Activated naive CD4-positive, alpha-beta T cell treated with anti-CD3 and anti-CD28 coated beads, Interleukin-2, amount 50 U/mL, for 24 hours (primary cell): Measurements from ENCODE around the gene SMARCB1.

Source experiments
- H3K27ac Mint-ChIP-seq: one replicate; pipeline ENCODE4 v1.8.0; 2021; ENCODE audit warnings: mild to moderate bottlenecking, mixed read lengths
- H3K27me3 Mint-ChIP-seq: one replicate; pipeline ENCODE4 v1.8.0; 2021; ENCODE audit warnings: mixed read lengths
- H3K36me3 Mint-ChIP-seq: one replicate; pipeline ENCODE4 v1.8.0; 2021; ENCODE audit warnings: mixed read lengths
- H3K4me1 Mint-ChIP-seq: one replicate; pipeline ENCODE4 v1.8.0; 2021; ENCODE audit warnings: mixed read lengths
- H3K4me3 Mint-ChIP-seq: one replicate; pipeline ENCODE4 v1.8.0; 2021; ENCODE audit warnings: mild to moderate bottlenecking, mixed read lengths
- H3K9me3 Mint-ChIP-seq: one replicate; pipeline ENCODE4 v1.8.0; 2021; ENCODE audit warnings: mixed read lengths

Gene SMARCB1

GRCh38 chr22:23836692-23837495 lies 50.1 kb downstream of the SMARCB1 start:
- H3K4me3 Mint-ChIP-seq, result peak overlapping the region; percentile 90
- no peaks in the 10 kb centered on the region for H3K27me3 Mint-ChIP-seq
- no peaks in the 10 kb centered on the region for H3K36me3 Mint-ChIP-seq
- no peaks in the 10 kb centered on the region for H3K9me3 Mint-ChIP-seq
- H3K4me1 Mint-ChIP-seq, result peaks cover 18% of the 10 kb centered on the region
- no peak overlapping the region for H3K27ac Mint-ChIP-seq

DNA sequence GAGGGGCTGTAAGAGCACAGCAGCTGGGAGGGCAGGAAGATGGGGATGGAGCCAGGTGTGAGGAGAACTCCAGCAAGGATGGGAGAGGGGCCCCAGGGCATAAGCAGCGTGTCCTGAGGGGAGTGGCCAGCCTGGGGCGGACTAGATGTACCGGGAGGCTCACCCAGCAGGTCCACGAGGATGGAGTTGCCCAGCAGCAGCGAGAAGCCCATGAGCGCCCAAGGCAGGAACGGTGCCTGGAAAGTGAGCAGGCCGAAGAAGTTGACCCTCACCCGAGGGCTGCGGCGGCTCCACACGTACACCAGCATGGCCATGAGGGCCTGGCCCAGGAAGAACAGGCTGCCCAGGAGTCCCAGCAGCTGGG lies 50.7 kb downstream of the SMARCB1 start:
- Mint-ChIP-seq H3K27ac (no peak overlapping the region), H3K9me3 (no peaks in the 10 kb centered on the region), H3K36me3 (no peaks in the 10 kb centered on the region), H3K27me3 (no peaks in the 10 kb centered on the region), H3K4me1 (peaks cover 18% of the 10 kb centered on the region), H3K4me3 (peak overlapping the region; percentile 90)

GRCh38 chr22:23837911-23838680 lies 51.3 kb downstream of the SMARCB1 start:
- Mint-ChIP-seq H3K27ac (peak overlapping the region; percentile 91), H3K4me3 (peak overlapping the region; percentile 90), H3K36me3 (no peaks in the 10 kb centered on the region), H3K27me3 (no peaks in the 10 kb centered on the region), H3K9me3 (no peaks in the 10 kb centered on the region), H3K4me1 (peaks cover 18% of the 10 kb centered on the region)

DNA sequence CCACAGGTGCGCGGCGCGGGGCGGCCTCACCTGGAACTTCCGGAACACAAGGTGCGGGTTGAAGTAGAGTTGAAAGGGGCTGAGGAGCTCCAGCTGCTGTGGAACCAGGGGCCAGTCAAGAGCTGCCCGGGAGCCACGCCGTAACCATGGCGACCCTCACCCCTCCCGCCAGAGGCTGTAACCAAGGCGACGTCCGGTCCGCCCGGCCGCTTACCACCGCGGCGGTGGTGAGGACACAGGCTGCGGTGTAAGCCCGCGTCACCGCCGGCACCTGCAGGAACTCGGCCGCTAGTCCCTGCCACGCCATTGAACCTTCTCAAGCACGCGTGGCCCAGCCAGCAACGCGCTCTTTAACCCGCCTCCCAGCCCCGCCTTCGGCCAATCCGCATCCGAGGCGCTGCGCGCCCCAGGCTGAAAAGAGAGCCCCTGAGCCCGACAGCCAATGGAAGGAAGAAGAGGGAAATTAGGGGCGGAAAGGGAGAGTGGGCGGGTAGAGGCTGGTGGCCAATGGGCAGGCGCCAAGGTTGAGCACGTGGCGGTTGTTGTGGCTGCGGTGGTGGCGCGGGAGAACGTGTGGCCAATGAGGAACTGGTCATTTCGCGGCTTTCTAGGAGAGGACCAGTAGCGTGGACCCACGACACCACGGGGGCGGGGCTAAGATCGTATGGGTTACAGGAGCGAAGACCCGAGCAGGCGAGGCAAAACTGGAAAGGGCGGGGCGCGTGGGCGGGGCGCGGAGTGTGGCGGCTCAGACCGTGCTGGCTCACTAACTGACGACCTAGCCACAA lies 52.1 kb downstream of the SMARCB1 start, which contains the start of gene DERL3:
Gene DERL3, minus strand, starts transcription at position 326 of the 788 bp plus-strand sequence. Its CDS starts 19 bp downstream, at position 307.
- H3K4me1 Mint-ChIP-seq, result peaks cover 18% of the 10 kb centered on the region
- H3K27me3 Mint-ChIP-seq, result no peaks in the 10 kb centered on the region
- no peaks in the 10 kb centered on the region for H3K9me3 Mint-ChIP-seq
- peak within 1 kb of the TSS; percentile 91 for H3K27ac Mint-ChIP-seq
- peak within 1 kb of the TSS; percentile 90 for H3K4me3 Mint-ChIP-seq
- no peaks in the 10 kb centered on the region for H3K36me3 Mint-ChIP-seq

DNA sequence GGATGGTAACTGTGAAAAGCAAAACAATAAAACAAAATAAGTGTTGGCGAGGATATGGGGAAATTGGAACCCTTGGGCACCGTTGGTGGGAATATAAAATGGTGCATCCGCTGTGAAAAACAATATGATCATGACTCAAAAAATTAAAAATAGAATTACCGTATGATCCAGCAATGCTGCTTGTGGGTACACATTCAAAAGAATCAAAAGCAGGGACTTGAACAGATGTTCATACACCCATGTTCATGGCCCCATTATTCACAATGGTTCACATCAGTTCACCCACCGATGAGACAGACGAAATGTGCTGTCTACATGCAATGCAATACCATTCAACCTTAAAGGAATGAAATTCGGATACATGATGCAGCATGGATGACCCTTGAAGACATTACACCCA lies 53.3 kb downstream of the SMARCB1 start:
- no peaks in the 10 kb centered on the region for H3K36me3 Mint-ChIP-seq
- H3K27ac Mint-ChIP-seq, result no peak overlapping the region
- H3K27me3 Mint-ChIP-seq, result no peaks in the 10 kb centered on the region
- peak overlapping the region; percentile 90 for H3K4me3 Mint-ChIP-seq
- H3K9me3 Mint-ChIP-seq, result no peaks in the 10 kb centered on the region
- H3K4me1 Mint-ChIP-seq, result peaks cover 18% of the 10 kb centered on the region

- H3K4me1 Mint-ChIP-seq, result peaks cover 18% of the 10 kb centered on the region
- H3K36me3 Mint-ChIP-seq, result no peaks in the 10 kb centered on the region
- no peaks in the 10 kb centered on the region for H3K9me3 Mint-ChIP-seq
- H3K27me3 Mint-ChIP-seq, result no peaks in the 10 kb centered on the region
- no peak overlapping the region for H3K4me3 Mint-ChIP-seq
- no peak overlapping the region for H3K27ac Mint-ChIP-seq
These were observed 54.5 kb downstream of the SMARCB1 start for GRCh38 chr22:23841292-23841691.

DNA sequence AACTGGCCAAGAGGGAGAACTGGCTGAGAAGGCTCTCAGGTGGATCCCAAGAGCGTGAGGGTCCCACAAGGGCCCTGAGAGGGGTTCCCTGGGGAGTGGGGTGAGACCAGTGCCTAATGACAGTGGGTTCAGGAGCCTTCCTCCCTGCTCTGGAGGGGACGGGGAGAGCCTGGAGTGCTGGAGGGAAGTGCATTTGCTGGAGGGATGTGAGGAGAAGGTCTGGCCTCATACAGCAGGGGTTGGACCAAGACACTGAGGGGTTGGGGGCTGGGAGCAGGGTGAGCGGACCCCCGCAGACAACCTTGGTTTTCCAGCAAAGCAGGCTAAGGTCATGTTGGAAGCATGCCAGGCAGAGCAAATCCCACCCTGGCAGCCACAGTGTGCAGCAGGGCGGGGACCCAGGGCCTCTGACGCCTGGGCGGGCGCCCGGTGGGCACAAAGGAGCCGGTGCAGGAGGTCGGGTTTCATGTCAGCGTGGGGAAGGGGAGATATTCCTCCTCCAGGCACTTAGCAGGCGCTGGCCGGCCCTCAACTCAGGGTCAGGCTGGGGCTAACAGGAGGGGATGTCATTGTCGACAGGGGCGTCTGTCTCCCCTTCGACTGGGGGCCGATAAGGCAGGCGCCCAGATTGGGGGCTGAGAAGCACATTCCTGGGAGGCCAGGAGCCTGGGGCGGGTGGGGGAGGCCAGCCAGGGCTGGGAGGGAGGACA lies 55.1 kb downstream of the SMARCB1 start:
- Mint-ChIP-seq H3K4me1 (peaks cover 18% of the 10 kb centered on the region), H3K4me3 (no peak overlapping the region), H3K36me3 (no peaks in the 10 kb centered on the region), H3K27me3 (no peaks in the 10 kb centered on the region), H3K27ac (no peak overlapping the region), H3K9me3 (no peaks in the 10 kb centered on the region)

GRCh38 chr22:23842599-23842998 lies 55.8 kb downstream of the SMARCB1 start:
- Mint-ChIP-seq H3K4me3 (no peak overlapping the region), H3K36me3 (no peaks in the 10 kb centered on the region), H3K9me3 (no peaks in the 10 kb centered on the region), H3K4me1 (peaks cover 15% of the 10 kb centered on the region), H3K27ac (no peak overlapping the region), H3K27me3 (no peaks in the 10 kb centered on the region)

- H3K4me3 Mint-ChIP-seq, result no peak overlapping the region
These were observed 58.0 kb downstream of the SMARCB1 start for GRCh38 chr22:23844739-23845202.

DNA sequence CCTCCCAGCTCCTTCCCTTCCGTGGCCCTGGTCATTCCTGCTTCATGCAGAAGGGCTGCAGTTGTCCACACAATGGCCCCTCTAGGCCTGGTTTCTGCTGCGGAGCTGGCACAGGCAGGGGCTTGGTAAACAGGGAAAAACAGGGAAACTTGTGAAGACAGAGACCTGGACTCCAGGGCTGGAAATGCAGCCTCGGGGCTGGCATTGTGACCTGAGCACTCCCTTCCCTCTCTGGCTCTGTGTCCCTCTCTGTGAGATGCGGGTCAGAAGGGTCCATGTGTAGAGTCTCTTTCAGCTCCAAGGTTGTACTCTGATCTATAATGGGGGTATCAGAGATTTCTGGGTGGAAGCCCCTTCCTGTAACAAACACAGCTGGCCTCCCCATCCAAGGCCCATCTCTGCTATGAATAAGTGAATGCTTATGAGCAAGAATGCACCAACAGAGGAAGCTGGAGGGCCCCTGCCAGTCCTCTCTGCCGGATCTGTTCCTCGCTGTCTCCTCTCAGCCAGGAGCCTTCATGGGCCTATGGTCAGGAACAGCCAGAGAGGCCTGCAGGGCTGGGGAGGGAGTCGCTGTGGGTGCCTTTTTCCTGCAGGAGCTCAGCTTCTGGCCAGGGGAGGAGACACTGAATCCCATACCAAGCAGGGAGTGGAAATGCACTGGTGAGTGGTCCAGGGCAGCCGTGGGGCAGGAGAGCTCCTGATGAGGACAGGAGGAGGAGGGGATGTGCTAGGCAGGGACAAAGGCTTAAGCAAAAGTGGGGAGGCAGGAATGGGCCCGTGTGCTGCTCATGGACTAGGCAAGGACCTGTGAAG lies 58.7 kb downstream of the SMARCB1 start:
- H3K9me3 Mint-ChIP-seq, result no peaks in the 10 kb centered on the region
- no peak overlapping the region for H3K27ac Mint-ChIP-seq
- H3K27me3 Mint-ChIP-seq, result no peaks in the 10 kb centered on the region
- H3K4me1 Mint-ChIP-seq, result no peaks in the 10 kb centered on the region
- no peak overlapping the region for H3K4me3 Mint-ChIP-seq
- no peaks in the 10 kb centered on the region for H3K36me3 Mint-ChIP-seq

More at GRCh38 chr22:23844739-23845202, 58.0 kb downstream of the SMARCB1 start:
- Mint-ChIP-seq H3K27ac (no peak overlapping the region), H3K36me3 (no peaks in the 10 kb centered on the region), H3K27me3 (no peaks in the 10 kb centered on the region), H3K4me1 (no peaks in the 10 kb centered on the region), H3K9me3 (no peaks in the 10 kb centered on the region)

DNA sequence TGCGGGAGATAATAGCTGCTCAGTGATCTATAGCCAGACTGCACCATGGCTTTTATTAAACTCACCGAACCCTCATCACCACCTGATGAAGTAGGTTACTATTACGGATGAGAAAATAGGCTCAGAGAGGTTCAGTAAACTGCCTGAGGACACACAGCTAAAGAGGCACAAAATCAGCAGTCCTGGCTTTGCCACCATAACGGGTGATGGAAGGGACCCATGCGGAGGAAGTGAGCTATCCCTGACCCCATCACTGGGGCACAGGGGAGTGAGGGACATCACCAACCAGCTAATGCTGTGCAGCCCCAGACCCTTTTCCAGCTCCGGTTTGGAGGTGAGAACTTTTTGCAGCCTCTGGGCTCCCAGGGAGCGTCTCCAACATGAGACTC lies 59.3 kb downstream of the SMARCB1 start:
- H3K4me3 Mint-ChIP-seq, result no peak overlapping the region
- H3K27ac Mint-ChIP-seq, result no peak overlapping the region
- no peaks in the 10 kb centered on the region for H3K4me1 Mint-ChIP-seq
- no peaks in the 10 kb centered on the region for H3K36me3 Mint-ChIP-seq
- H3K27me3 Mint-ChIP-seq, result no peaks in the 10 kb centered on the region
- H3K9me3 Mint-ChIP-seq, result no peaks in the 10 kb centered on the region

DNA sequence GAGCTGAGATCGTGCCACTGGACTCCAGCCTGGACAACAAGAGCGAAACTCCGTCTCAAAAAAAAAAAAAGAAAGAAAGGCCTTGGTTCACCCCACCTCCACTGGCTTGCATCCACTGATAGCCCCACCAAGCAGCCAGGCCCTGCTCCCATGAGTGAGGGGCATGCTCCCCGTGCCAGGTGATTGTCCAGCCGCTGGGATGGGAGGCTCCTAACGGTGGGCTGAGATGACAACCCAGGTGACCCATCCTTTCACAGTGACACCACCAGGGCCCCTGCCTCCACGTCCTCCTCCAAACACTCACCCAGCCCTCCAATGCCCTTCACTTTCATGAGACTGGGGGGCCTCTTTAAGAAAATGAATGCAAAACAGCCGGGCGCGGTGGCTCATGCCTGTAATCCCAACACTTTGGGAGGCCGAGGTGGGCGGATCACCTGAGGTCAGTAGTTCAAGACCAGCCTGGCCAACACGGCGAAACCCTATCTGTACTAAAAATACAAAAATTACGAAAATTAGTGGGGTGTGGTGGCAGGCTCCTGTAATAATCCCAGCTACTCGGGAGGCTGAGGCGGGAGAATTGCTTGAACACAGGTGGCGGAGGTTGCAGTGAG lies 60.6 kb downstream of the SMARCB1 start:
- H3K36me3 Mint-ChIP-seq, result no peaks in the 10 kb centered on the region
- no peak overlapping the region for H3K27ac Mint-ChIP-seq
- H3K27me3 Mint-ChIP-seq, result no peaks in the 10 kb centered on the region
- H3K4me1 Mint-ChIP-seq, result no peaks in the 10 kb centered on the region
- H3K9me3 Mint-ChIP-seq, result no peaks in the 10 kb centered on the region
- H3K4me3 Mint-ChIP-seq, result no peak overlapping the region

GRCh38 chr22:23847991-23848864 lies 61.5 kb downstream of the SMARCB1 start:
- Mint-ChIP-seq H3K9me3 (no peaks in the 10 kb centered on the region), H3K4me3 (no peak overlapping the region), H3K27me3 (no peaks in the 10 kb centered on the region), H3K36me3 (no peaks in the 10 kb centered on the region), H3K4me1 (no peaks in the 10 kb centered on the region), H3K27ac (no peak overlapping the region)
